IMR-90 (cell line): ENCODE data around the gene ZNF71.
"Not testable (repeated sequence)": the region's sequence is repeated elsewhere in the genome, so short reads cannot be mapped to it uniquely, and the experiment has no call there.

Experiments
- BHLHE40 ChIP-seq: fragments of 150-350 bp; IDR thresholded peaks from 2 replicates; pipeline ENCODE4 v1.6.1; 2016; ENCODE audit warnings: mild to moderate bottlenecking, low read depth, low read length
- CTCF ChIP-seq: conservative IDR thresholded peaks from 2 replicates; pipeline ENCODE4 v1.5.1; 2012; ENCODE audit warnings: mild to moderate bottlenecking, low read depth, low read length, improper control_type of control experiment
- ELK1 ChIP-seq: fragments of 150-350 bp; IDR thresholded peaks from 2 replicates; pipeline ENCODE4 v1.6.1; 2016; ENCODE audit warnings: low read depth, mild to moderate bottlenecking, low read length, moderate library complexity, borderline replicate concordance
- FOS ChIP-seq: fragments of 150-350 bp; IDR thresholded peaks from 2 replicates; pipeline ENCODE4 v1.6.1; 2016; ENCODE audit warnings: low read depth, low read length
- MAFK ChIP-seq: IDR thresholded peaks from 2 replicates; pipeline ENCODE4 v1.6.1; 2012; ENCODE audit warnings: low read depth, low read length, improper control_type of control experiment
- MAZ ChIP-seq: IDR thresholded peaks from 2 replicates; pipeline ENCODE4 v1.6.1; 2012; ENCODE audit warnings: low read depth, mild to moderate bottlenecking, low read length, improper control_type of control experiment, moderate library complexity, borderline replicate concordance
- MXI1 ChIP-seq: IDR thresholded peaks from 2 replicates; pipeline ENCODE4 v1.6.1; 2012; ENCODE audit warnings: low read depth, mild to moderate bottlenecking, low read length, moderate library complexity, borderline replicate concordance
- POLR2A ChIP-seq: IDR thresholded peaks from 2 replicates; pipeline ENCODE4 v1.6.1; 2012; ENCODE audit warnings: mild to moderate bottlenecking, low read depth, low read length
- RCOR1 ChIP-seq: IDR thresholded peaks from 2 replicates; pipeline ENCODE4 v1.6.1; 2012; ENCODE audit warnings: mild to moderate bottlenecking, low read length, improper control_type of control experiment; ENCODE audit not compliant: insufficient replicate concordance
- RFX5 ChIP-seq: IDR thresholded peaks from 2 replicates; pipeline ENCODE4 v1.8.0; 2012; ENCODE audit warnings: low read depth, mild to moderate bottlenecking, low read length, moderate library complexity
- SMC3 ChIP-seq: fragments of 150-350 bp; IDR thresholded peaks from 2 replicates; pipeline ENCODE4 v1.6.1; 2016; ENCODE audit warnings: low read depth, mild to moderate bottlenecking, antibody characterized with exemption, low read length, moderate library complexity
- TF ChIP-seq, protein P1 (sequence below): fragments of 150-350 bp; IDR thresholded peaks from 2 replicates; pipeline ENCODE4 v1.6.1; 2017; ENCODE audit warnings: mild to moderate bottlenecking, antibody characterized with exemption, low read length, low read depth

DNA sequence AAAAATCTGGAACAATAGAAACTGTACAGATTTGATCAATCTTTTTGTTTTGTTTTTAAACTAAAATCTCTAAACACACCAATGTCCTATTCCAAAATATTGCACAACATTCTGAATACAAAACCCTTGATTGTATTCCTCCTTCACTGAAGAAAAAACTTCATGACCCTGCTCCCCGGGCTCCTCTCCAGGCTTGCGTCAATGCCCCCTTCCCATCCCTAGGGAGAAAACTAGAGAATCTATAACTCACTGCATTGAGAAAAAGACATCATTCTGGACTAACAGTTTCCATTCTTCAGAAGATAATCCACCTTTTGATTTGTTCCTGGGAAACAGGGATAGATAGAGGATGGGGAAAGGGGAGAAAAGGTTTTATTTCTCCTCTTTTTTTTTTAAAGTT, 77.5 kb downstream of the ZNF71 start:
- not testable (repeated sequence) for TF ChIP-seq CTCF, POLR2A, BHLHE40, FOS, SMC3, MAZ, ELK1, MAFK, RCOR1, RFX5, MXI1
- TF ChIP-seq, protein P1, sequence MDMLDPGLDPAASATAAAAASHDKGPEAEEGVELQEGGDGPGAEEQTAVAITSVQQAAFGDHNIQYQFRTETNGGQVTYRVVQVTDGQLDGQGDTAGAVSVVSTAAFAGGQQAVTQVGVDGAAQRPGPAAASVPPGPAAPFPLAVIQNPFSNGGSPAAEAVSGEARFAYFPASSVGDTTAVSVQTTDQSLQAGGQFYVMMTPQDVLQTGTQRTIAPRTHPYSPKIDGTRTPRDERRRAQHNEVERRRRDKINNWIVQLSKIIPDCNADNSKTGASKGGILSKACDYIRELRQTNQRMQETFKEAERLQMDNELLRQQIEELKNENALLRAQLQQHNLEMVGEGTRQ, result not testable (repeated sequence)
